Measurements from ENCODE around the gene FCHSD2. TPM values are rescaled to one million over a fixed set of nuclear protein-coding genes. Genes with fewer than 3 reads are reported as not detected.
"Not testable (repeated sequence)": the region's sequence is repeated elsewhere in the genome, so short reads cannot be mapped to it uniquely, and the experiment has no call there.

Gene FCHSD2
- total RNA-seq, 6 experiments from 2014 or later = 10.8 to 25.9 (median 17.8) TPM

GRCh38 chr11:72921028-72921716 lies 220.9 kb downstream of the FCHSD2 start:
- intact Hi-C loops (cut with DNase I) = loop anchor here in 1 of 2 donors (10.0 kb wide), 1 partner anchor 254 kb away; no protein-coding TSS in a partner anchor

DNA sequence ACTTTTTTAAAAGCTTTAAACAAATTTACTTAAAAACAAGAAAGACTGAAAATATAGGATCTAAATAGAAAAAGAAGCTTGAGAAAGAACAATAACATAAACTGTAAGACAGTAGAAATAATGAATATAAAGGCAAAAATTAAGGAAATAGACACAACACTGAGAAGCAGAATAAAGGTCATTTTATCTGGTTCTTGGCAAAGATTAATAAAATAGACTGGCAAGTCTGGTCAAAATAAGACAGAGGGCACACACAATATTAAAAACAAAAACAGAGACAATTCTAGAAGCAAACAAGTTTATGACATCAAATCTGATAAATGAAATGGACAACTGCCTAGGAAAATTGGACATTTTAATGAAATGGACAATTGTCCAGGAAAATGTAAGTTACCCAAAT lies 222.1 kb downstream of the FCHSD2 start:
- Histone ChIP-seq H3K27ac (peak overlapping the region; percentile 2 to 48 (median 19)), H3K4me1 (peaks cover 0 to 23% (median 0%) of the 10 kb centered on the region in 4 donors), H3K4me3 (no peak overlapping the region), H3K9me3 (no peaks in the 10 kb centered on the region), H3K36me3 (no peaks in the 10 kb centered on the region), H3K27me3 (no peaks in the 10 kb centered on the region)
- DNase-seq = no peak
- TF ChIP-seq, protein P1, sequence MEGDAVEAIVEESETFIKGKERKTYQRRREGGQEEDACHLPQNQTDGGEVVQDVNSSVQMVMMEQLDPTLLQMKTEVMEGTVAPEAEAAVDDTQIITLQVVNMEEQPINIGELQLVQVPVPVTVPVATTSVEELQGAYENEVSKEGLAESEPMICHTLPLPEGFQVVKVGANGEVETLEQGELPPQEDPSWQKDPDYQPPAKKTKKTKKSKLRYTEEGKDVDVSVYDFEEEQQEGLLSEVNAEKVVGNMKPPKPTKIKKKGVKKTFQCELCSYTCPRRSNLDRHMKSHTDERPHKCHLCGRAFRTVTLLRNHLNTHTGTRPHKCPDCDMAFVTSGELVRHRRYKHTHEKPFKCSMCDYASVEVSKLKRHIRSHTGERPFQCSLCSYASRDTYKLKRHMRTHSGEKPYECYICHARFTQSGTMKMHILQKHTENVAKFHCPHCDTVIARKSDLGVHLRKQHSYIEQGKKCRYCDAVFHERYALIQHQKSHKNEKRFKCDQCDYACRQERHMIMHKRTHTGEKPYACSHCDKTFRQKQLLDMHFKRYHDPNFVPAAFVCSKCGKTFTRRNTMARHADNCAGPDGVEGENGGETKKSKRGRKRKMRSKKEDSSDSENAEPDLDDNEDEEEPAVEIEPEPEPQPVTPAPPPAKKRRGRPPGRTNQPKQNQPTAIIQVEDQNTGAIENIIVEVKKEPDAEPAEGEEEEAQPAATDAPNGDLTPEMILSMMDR (IDR thresholded peaks at IDR 0.05) = no peak
- TF ChIP-seq POLR2A (IDR thresholded peaks at IDR 0.05) = no peak
- intact Hi-C loops (cut with DNase I) = loop anchor here in 1 of 2 donors (10.0 kb wide), 1 partner anchor 255 kb away; no protein-coding TSS in a partner anchor
- ATAC-seq = peak in 2 of 4 donors; percentile 32 to 54

More at GRCh38 chr11:72921028-72921716, 220.9 kb downstream of the FCHSD2 start:
- 35% methylated on average over 5 of the region's 5 CpGs for WGBS (ENCODE audit: insufficient coverage, low coverage, low lambda C conversion rate, missing lambda C conversion rate)
- H3K36me3 ChIP-seq = no peaks in the 10 kb centered on the region
- peak; percentile 27 to 79 (median 56) for ATAC-seq
- H3K27ac ChIP-seq = peak overlapping the region in 1 of 3 donors; percentile 48
- H3K9me3 ChIP-seq = no peaks in the 10 kb centered on the region
- DNase-seq = no peak
- no peaks in the 10 kb centered on the region for H3K27me3 ChIP-seq
- H3K4me1 ChIP-seq = peaks cover 0 to 23% (median 0%) of the 10 kb centered on the region in 4 donors
- H3K4me3 ChIP-seq = no peak overlapping the region
- TF ChIP-seq, protein P1 (IDR thresholded peaks at IDR 0.05) = no peak
- TF ChIP-seq POLR2A (IDR thresholded peaks at IDR 0.05) = no peak

DNA sequence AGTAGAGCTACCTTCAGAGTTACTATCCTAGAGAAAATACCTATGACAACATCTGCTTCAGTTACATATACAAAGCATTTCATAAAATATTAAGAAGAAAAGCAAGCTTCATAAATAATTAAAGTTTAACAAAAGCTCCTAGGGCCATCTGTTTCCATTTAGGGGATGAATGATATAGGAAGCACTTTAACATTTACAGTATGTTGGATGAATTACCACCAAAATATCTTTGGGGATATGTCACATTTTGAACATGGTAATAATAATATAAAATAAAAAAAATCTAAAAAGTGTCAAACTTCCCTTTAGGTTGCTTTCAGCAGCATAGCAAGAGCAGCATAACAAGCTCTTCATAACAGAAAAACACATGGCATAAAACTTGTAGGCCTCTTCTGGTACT lies 223.3 kb downstream of the FCHSD2 start:
- peaks cover 0 to 23% (median 0%) of the 10 kb centered on the region in 4 donors for H3K4me1 ChIP-seq
- no peaks in the 10 kb centered on the region for H3K9me3 ChIP-seq
- H3K27me3 ChIP-seq = no peaks in the 10 kb centered on the region
- H3K4me3 ChIP-seq = no peak overlapping the region
- TF ChIP-seq POLR2A (IDR thresholded peaks at IDR 0.05) = no peak
- TF ChIP-seq, protein P1 (IDR thresholded peaks at IDR 0.05) = no peak
- intact Hi-C loops (cut with DNase I) = no loop called here
- H3K27ac ChIP-seq = no peak overlapping the region
- DNase-seq = no peak
- no peaks in the 10 kb centered on the region for H3K36me3 ChIP-seq
- no peak for ATAC-seq

DNA sequence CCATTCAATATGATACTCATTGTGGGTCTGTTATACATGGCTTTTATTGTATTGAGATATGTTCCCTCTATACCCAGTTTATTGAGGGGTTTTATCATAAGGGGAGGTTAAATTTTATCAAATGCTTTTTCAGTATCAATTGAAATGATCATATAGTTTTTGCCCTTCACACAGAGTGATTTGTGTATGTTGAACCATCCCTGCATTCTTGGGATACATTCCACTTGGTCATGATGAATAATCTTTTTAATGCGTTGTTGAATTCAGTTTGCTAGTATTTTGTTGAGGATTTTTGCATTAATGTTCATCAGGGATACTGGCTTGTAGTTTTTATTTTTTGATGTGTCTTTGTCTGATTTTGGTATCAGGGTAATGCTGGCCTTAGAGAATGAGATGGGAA lies 229.9 kb downstream of the FCHSD2 start:
- ATAC-seq (no peak), DNase-seq (no peak)
- WGBS (ENCODE audit: insufficient coverage, low coverage, low lambda C conversion rate, missing lambda C conversion rate) = 100% methylated on average over 1 of the region's 1 CpG
- Histone ChIP-seq H3K36me3 (no peaks in the 10 kb centered on the region), H3K4me3 (no peak overlapping the region), H3K27ac (no peak overlapping the region), H3K4me1 (no peaks in the 10 kb centered on the region), H3K27me3 (no peaks in the 10 kb centered on the region), H3K9me3 (peaks cover 0 to 5% (median 2%) of the 10 kb centered on the region in 4 donors)
- intact Hi-C loops (cut with DNase I) = no loop called here
- TF ChIP-seq POLR2A (IDR thresholded peaks at IDR 0.05) = no peak
- TF ChIP-seq, protein P1 (IDR thresholded peaks at IDR 0.05) = no peak

DNA sequence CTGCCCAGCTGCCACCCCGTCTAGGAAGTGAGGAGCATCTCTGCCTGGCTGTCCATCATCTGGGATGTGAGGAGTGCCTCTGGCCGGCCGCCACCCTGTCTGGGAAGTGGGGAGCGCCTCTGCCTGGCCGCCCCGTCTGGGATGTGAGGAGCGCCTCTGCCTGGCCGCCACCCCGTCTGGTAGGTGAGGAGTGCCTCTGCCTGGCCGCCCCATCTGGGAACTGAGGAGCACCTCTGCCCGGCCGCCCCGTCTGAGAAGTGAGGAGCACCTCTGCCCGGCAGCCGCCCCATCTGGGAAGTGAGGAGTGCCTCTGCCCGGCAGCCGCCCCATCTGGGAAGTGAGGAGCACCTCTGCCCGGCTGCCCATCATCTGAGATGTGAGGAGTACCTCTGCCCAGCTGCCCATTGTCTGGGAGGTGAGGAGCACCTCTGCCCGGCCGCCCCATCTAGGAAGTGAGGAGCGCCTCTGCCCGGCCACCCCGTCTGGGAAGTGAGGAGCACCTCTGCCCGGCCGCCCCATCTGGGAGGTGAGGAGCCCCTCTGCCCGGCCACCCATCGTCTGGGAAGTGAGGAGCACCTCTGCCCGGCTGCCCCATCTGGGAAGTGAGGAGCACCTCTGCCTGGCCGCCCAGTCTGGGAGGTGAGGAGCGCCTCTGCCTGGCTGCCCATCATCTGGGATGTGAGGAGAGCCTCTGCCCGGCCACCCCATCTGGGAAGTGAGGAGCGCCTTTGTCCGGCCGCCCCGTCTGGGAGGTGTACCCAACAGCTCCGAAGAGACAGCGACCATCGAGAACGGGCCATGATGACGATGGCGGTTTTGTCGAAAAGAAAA lies 232.3 kb downstream of the FCHSD2 start:
- H3K27me3 ChIP-seq; DNase-seq; H3K4me1 ChIP-seq; H3K27ac ChIP-seq; H3K9me3 ChIP-seq; H3K36me3 ChIP-seq; intact Hi-C loops (cut with DNase I); H3K4me3 ChIP-seq; ATAC-seq: not testable (repeated sequence)
- 83% methylated on average over 6 of the region's 42 CpGs for WGBS (ENCODE audit: insufficient coverage, low coverage, low lambda C conversion rate, missing lambda C conversion rate)
